Gastrocnemius medialis (tissue), 4 donors: ENCODE measurements around the gene NCEH1.

Experiments used
- POLR2A ChIP-seq, 2 donors: fragments of 450-650 bp; IDR thresholded peaks; one replicate each; pipeline ENCODE4 v1.6.1; 2017; ENCODE audit warnings: antibody characterized with exemption in 2 of 2, mild to moderate bottlenecking in 2 of 2, moderate library complexity in 2 of 2
- TF ChIP-seq, protein P1 (sequence below), 5 experiments: fragments of 450-650 bp in 3 of 5; fragments of 200-600 bp in 2 of 5; sonication (generic) in 2 of 5; IDR thresholded peaks in 4 of 5; conservative IDR thresholded peaks in 1 of 5; 1 replicate in 4 of 5; 2 replicates in 1 of 5; pipeline ENCODE4 v1.5.1; 2016 to 2019; ENCODE audit warnings: antibody characterized with exemption in 5 of 5, mild to moderate bottlenecking in 3 of 5, moderate library complexity in 3 of 5

DNA sequence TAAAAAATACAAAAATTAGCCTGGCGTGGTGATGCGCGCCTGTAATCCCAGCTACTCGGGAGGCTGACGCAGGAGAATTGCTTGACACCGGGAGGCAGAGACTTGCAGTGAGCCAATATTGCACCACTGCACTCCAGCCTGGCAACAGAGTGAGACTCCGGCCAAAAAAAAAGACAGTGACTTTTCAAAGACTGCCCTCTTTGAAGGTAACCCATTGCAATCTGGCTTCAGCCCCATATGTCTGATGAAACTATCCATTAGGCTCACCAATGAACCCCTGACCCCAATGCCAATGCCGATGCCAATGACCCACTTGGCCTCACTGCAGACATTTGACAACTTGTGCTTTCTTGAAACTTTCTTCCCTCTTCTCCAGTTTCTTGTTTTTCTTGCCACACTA, 54.3 kb downstream of the NCEH1 start:
- TF ChIP-seq POLR2A (IDR thresholded peaks at IDR 0.05) = no peak
- TF ChIP-seq, protein P1, sequence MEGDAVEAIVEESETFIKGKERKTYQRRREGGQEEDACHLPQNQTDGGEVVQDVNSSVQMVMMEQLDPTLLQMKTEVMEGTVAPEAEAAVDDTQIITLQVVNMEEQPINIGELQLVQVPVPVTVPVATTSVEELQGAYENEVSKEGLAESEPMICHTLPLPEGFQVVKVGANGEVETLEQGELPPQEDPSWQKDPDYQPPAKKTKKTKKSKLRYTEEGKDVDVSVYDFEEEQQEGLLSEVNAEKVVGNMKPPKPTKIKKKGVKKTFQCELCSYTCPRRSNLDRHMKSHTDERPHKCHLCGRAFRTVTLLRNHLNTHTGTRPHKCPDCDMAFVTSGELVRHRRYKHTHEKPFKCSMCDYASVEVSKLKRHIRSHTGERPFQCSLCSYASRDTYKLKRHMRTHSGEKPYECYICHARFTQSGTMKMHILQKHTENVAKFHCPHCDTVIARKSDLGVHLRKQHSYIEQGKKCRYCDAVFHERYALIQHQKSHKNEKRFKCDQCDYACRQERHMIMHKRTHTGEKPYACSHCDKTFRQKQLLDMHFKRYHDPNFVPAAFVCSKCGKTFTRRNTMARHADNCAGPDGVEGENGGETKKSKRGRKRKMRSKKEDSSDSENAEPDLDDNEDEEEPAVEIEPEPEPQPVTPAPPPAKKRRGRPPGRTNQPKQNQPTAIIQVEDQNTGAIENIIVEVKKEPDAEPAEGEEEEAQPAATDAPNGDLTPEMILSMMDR (IDR thresholded peaks at IDR 0.05 in 4 of 5, conservative IDR thresholded peaks at IDR 0.05 in 1 of 5) = no peak
